SKM-1 (cell line): Measurements from ENCODE around the gene KLRC3.
"Not testable (repeated sequence)": the region's sequence is repeated elsewhere in the genome, so short reads cannot be mapped to it uniquely, and the experiment has no call there.

Experiments
- DNase-seq: peaks from one replicate; lab custom pipeline; 2025; ENCODE audit not compliant: unreplicated experiment; lab: John Stamatoyannopoulos, UW

KLRC3 gene

DNA sequence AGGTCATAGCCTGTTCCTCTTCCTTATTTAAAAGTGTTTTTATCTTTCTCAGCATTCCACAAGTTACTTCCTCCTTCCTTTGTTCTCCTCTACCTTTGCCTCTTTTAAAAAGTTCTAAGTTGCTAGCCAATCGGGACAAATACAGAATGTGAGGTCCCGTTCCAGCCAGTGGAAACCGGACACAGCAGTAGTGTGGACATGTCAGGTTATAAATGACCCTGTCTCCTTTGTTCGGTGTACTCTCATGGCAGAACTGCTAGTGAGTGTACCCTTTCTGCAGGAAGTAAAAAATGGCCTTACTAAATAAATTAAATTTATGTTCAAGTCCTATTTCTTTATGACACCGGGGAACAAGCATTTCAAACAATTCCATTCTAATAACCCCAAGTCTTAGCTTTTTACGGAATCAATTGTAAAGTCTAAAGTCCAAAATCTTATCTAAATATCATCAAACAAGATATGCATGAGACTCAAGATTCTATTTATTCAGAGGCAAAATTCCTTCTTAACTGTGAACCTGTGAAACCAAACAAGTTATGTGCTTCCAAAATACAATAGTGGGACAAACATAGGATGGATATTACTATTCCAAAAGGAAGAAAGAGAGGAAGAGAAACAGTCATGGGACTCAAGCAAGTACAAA is 48.4 kb downstream of the KLRC3 start:
- DNase-seq = not testable (repeated sequence)

DNA sequence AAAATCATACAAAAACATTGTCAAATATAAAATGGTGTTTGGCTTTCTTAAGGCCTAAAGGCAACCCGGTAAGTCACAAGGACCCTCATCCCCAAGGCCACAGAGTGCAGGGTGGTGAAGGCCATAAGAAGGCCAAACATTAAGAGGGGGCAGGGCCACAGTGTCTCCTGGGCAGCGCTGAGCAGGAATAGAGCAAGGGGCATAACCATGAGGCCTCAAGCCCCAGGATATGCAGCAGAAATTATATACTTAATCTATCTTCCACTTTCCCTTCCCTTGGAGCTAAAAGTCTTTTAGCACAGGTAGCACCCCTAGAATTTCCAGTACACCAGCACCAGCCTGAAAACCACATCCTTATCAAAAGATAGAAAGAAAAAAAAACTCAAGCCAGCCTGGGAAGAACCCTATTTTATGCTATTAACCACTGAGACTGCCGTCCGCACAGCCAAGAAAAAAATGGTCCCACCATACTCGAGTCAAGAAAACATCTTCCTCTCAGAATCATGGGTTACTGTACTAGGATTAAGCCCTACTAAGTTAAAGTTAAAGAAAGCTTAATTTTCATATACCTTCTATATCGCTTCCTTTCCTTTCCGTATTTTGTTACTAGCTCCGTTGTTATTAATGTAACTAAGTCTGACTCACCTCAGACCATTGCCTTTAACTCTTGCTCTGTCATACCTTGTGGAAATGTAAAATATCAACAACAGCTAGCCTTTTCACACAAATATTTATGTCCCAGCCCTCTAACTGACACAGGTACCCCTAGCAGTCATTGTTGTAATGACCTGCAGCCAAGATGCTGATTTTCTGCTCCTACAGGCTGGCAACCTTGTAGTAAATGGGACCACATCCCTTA is 50.6 kb downstream of the KLRC3 start:
- DNase-seq = no peak

DNA sequence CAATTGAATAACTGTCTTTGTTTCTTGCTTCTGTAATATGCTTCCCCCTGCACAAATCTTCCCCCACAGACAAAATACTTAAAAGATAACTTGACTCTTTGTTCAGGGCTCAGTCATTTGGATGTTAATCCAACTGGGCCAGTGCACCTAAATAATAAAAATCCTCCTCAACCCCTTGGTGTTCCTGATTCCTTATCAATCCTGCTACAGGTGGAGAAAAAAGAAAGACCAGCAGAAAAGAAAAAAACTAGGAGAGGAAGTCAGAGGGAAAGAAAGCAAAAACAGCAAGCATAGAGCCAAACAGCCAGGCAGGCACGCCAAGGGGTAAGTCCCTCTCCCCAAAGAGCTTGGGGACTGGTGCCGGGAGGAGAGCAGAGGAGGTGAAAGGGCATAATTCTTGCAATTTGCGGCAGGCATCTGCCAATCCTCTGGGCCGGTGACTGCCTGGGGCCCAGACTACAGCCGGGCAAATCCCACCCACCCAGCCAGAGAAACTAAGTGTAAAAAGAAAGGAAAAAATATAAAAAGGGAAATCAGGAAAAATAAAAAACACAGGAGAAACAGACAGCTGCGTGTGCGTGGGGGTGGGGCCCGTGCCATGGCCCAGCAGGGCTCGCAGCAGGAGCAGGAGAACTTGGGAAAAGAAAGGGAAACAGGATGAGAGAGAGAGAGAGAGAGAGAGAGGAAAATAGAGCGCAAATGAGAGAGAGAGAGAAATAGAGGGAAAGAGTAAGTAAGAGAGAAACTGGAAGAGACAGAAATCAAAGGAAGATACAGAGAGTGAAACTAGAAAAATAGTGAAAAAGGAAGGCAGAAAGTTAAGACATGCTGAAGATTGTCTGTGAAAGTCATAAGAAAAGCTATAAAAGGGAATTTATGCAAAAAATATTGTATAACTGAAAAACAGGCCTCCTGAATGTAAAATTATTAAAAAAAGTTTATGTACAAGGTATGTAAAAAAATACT is 51.9 kb downstream of the KLRC3 start:
- DNase-seq = no peak

DNA sequence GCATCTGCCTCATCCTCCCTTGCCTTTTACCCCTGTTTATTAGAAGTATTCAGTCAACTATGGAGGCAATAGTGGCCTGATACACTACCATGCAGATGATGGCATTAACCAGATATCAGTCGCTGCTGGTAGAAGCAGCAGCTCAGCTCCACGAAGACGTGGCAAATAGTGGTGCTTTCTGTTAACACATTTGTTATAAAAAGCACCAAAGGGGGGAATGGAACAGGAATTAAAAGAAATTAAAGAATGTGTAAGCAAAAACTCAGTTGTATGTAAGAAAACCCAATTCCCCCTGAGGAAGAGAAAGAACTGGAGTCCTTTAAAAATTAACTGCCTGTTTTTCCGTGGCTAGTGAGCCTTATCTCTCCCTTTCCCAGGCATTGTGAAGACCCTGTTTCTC is 52.7 kb downstream of the KLRC3 start:
- not testable (repeated sequence) for DNase-seq

DNA sequence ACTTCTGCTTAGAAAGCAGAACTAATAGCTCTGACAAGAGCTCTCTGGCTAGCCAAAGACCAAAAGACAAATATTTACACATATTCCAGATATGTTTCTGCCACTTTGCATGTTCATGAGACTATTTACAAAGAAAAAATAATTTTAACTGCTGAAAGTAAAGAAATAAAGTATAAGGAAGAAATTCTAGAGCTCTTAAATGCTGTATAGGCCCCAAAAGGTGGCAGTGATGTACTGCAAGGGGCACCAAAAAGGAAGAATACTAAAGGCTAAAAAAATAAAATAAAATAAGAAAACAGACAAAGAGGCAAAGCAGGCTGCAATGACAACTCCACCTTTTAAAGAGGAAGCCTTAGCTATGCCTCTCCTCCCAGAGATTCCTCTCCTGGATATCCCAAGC is 53.5 kb downstream of the KLRC3 start:
- DNase-seq = no peak

DNA sequence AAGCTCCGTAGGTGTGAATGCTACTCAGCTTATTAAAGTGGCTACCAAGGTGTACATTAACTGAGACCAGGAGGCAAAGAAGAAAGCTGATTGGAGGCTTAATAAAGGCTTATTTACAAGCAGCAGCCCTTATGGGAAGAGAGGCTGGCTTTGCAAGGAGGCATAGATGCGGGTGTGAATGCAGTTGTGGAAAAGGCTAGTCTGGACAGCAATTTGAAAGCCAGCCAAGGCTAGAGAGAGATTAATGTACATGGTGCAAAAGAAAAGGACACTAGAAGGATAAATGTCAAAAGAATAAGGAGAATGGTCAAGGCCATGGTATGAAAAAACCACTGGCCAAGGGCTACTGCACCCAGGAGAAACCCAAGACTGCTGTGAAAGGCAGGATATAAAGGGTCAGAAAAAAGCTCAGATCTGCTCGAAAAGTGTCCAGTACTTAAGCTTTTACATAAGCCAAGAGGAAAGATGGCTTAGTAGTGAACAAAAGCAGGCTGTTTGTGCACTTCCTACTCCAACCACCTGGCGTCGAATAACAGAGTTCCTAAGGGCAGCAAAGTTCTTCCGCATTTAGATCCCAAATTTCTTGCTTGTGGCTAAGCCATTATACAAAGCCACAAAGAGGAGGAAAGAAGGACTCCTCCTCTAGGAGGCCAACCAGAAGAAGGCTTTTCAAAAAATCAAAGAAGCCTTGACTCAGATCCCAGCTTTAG is 54.5 kb downstream of the KLRC3 start:
- DNase-seq = no peak

DNA sequence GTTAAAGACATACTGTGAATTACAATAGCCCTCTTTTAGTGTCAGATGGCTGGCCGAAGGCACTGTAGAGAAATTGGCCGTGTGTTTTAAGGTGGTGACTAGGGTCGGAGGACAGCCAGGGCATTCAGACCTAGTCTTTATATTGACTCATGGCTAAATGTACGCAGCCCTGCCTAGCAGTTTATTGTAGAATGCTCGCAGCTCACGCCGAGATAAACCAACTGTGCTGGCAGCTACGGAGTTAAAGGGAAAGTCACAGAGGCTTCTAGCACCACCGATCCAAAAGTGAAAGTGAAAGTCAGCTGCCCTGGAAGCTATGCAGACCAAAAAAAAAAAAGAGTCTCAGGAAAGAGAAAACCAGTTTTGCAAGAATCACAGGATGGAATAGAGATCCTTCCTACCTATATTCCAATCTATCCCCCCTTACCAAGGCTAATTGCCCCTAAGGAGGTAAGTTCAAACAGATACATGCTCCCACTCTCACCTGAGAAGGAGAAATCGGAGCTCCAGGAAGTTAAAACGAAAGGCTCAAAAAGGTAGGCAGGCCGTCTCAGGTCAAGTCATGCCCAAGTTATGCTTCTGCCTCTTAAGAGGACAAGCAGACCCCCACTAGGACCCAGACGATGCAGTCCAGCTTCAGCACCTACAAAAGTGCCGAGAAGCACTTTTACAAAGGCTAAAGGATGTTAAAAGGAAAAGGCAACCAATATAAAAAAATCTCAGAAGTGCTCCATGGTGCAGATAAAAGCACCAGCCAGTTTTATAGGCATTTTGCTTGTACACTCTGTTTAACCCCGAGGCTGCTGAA is 55.4 kb downstream of the KLRC3 start:
- no peak for DNase-seq

DNA sequence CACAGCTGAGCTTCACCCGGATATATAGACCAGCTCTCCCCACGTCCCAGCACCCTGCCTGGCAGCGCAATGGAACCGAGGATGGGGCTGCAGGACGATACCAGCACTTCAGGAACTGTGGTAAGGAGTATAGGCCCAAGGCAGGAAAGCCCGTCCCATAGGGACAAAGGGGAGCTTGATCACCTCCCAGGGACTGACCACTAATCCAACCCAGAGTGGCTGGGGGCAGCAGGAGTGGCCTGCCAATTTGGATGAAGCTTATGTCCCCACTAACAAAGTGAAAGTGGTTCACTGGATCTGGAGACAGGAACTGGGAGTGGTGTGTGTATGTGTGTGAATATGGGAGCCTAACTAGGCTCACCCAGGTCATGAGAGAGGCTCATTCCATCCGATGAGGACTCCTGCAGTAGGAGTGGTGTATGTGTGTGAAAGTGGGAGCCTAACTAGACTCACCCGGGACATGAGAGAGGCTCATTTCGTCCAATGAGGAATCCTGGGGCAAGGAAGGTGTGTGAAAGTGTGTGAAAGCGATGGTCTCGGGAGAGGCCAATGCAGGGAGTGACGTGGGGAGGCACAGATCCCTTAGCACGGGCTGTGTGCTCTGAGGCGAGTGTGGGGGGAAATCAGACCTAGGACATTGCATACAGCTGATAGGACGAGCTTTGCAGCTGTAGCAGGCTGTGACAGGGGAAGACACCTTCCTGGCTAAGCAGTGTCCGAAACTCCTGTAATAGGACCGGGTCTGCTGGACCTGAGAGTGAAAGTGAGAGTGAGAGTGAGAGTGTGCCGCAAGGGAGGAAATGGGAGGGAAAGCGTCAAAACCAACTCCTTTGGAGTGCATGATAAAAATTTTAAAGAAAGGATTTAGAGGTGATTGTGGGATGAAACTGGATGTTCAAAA is 56.2 kb downstream of the KLRC3 start:
- no peak for DNase-seq

DNA sequence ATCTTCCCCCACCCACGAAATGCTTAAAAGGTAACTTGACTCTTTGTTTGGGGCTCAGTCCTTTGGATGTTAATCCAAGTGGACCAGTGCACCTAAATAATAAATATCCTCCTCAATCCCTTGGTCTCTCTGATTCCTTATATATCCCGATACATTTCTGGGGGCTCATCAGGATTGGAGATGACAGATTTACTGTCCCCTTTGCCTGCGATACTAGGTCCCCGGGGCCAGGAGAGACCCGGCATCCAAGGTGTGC is 56.8 kb downstream of the KLRC3 start:
- DNase-seq = no peak

DNA sequence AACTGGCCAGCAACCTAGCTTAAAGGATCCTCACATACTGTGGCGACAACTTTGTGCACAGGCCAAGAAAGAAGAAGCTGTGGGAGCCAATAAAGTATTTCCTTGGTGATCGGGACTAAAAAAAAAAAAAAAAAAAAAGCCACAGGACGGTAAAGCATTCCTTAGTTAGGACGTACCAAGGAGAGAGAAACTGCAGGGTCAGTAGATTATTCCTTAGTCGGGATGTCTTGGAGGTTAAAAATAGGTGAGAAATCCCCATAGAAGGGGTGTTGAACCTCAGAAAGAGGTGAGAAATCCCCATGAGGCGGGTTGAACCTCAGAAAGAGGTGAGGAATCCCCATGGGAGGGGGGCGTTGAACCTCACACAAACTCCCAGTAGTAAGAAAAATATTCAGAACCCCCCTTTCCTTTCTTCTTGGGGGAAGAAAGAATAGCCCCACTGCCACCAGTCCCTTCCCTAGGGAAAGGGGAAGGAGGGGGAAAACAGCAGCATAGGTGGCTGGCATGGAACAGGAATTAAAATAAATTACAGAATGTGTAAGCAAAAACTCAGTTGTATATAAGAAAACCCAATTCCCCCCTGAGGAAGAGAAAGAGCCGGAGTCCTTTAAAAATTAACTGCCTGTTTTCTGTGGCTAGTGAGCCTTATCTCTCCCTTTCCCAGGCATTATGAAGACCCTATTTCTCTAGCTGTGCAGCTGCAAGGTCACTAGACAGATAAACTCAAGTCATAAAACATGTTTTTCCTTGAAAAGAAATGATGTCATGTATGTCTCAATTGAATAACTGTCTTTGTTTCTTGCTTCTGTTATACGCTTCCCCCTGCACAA is 57.4 kb downstream of the KLRC3 start:
- DNase-seq = no peak

DNA sequence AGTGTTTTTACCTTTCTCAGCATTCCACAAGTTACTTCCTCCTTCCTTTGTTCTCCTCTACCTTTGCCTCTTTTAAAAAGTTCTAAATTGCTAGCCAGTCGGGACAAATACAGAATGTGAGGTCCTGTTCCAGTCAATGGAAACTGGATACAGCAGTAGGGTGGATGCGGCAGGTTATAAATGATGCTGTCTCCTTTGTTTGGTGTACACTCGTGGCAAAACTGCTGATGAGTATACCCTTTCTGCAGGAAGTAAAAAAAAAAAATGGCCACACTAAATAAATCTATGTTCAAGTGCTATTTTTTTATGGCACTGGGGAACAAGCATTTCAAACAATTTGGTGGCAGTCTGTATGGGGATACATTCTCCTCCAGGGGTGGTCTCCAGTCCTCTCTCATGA is 58.1 kb downstream of the KLRC3 start:
- no peak for DNase-seq
